K562 (cell line): Measurements from ENCODE around the gene MPV17L2. TPM values are rescaled to one million over a fixed set of nuclear protein-coding genes. Genes with fewer than 3 reads are reported as not detected.

Experiments
- ATAC-seq: fragments of 200-7000 bp; cut with Tn5 transposase; 3 replicates; pipeline ENCODE4 v1.9.1; 2020; ENCODE audit warnings: moderate library complexity
- BruUV-seq: library from RNA; stranded (reverse); fragments of 400-500 nt; replicated peaks from 2 replicates; lab custom pipeline; 2021; lab: Mats Ljungman, UMichigan
- CTCF ChIA-PET: fragments of 300-600 bp; formaldehyde crosslinking; extraction: SDS; loops from one replicate; lab custom pipeline; 2021; ENCODE audit warnings: low intra/inter-chr PET ratio; lab: Yijun Ruan, JAX
- POLR2A ChIA-PET: fragments of 300-600, 350-650 bp; sonication (Branson Sonifier 250); formaldehyde crosslinking; extraction: SDS; loops from one replicate; lab custom pipeline; 2021; ENCODE audit warnings: antibody characterized with exemption, inconsistent platforms; lab: Yijun Ruan, JAX
- DNase-seq, 4 experiments: peaks; one replicate each; pipeline versions ENCODE4 v3.0.0 to v3.0.0-alpha.2; 2011 to 2018; ENCODE audit warnings: low spot score in 3 of 4, mixed read lengths in 3 of 4; ENCODE audit errors: extremely low read depth in 1 of 4
- FAIRE-seq: peaks from 2 replicates; lab custom pipeline; 2011; peaks lifted over from hg19 to GRCh38; lab: Jason Lieb, UNC
- H2AFZ ChIP-seq: 2 replicates; pipeline ENCODE4 v1.6.0; 2011; ENCODE audit warnings: low read depth, low read length, control low read depth, inconsistent platforms
- H3K27ac ChIP-seq: fragments of 200-600 bp; 3 replicates; pipeline ENCODE4 v1.8.0; 2011; ENCODE audit warnings: low read depth, mild to moderate bottlenecking, control low read depth, inconsistent platforms, low read length, moderate library complexity, mixed read lengths; ENCODE audit errors: extremely low read depth
- H3K27me3 ChIP-seq, 2 experiments: fragments of 300-600 bp in 1 of 2; 2 replicates in 1 of 2; 3 replicates in 1 of 2; pipeline versions ENCODE4 v1.6.0 to v1.8.0; 2011; ENCODE audit warnings: inconsistent platforms in 2 of 2, low read length in 2 of 2, mild to moderate bottlenecking in 1 of 2, mixed read lengths in 1 of 2, moderate library complexity in 1 of 2; ENCODE audit not compliant: control insufficient read depth in 2 of 2, insufficient read depth in 2 of 2
- H3K36me3 ChIP-seq: fragments of 300-600 bp; 3 replicates; pipeline ENCODE4 v1.8.0; 2011; ENCODE audit warnings: mild to moderate bottlenecking, low read length, inconsistent platforms; ENCODE audit not compliant: control insufficient read depth, insufficient read depth
- H3K4me1 ChIP-seq, 2 experiments: fragments of 200-600 bp in 1 of 2; replicated peaks in 1 of 2; 2 replicates in 1 of 2; 3 replicates in 1 of 2; pipeline versions ENCODE4 v1.5.1 to v1.8.0; 2011; ENCODE audit warnings: inconsistent platforms in 2 of 2, low read length in 2 of 2, mild to moderate bottlenecking in 1 of 2, mixed read lengths in 1 of 2, moderate library complexity in 1 of 2; ENCODE audit not compliant: control insufficient read depth in 2 of 2, insufficient read depth in 2 of 2
- H3K4me2 ChIP-seq: 2 replicates; pipeline ENCODE4 v1.6.1; 2011; ENCODE audit warnings: low read length, control low read depth, inconsistent platforms, mixed read lengths; ENCODE audit not compliant: insufficient read depth
- H3K4me3 ChIP-seq: fragments of 200-600 bp; sonication (generic), shearing (Covaris generic); 2 replicates; pipeline ENCODE4 v1.5.1; 2016; ENCODE audit warnings: control low read depth, inconsistent platforms
- H3K79me2 ChIP-seq: fragments of 200-600 bp; 3 replicates; pipeline ENCODE4 v1.8.0; 2011; ENCODE audit warnings: low read length, inconsistent platforms; ENCODE audit not compliant: control insufficient read depth, insufficient read depth
- H3K9ac ChIP-seq, 2 experiments: 2 replicates each; pipeline versions ENCODE4 v1.6.0 to v1.6.1; 2011; ENCODE audit warnings: low read depth in 2 of 2, low read length in 2 of 2, control low read depth in 1 of 2, inconsistent platforms in 1 of 2, mild to moderate bottlenecking in 1 of 2, mixed read lengths in 1 of 2; ENCODE audit not compliant: insufficient read depth in 1 of 2
- H3K9me1 ChIP-seq: one replicate; pipeline ENCODE4 v1.6.0; 2011; ENCODE audit warnings: inconsistent platforms, mild to moderate bottlenecking, low read length, moderate library complexity; ENCODE audit not compliant: control insufficient read depth, insufficient read depth
- H3K9me3 ChIP-seq: replicated peaks from 2 replicates; pipeline ENCODE4 v1.5.1; 2011; ENCODE audit warnings: low read depth, low read length, inconsistent platforms; ENCODE audit not compliant: control insufficient read depth, insufficient read depth
- H4K20me1 ChIP-seq: replicated peaks from 2 replicates; pipeline ENCODE4 v1.6.1; 2011; ENCODE audit warnings: low read length, inconsistent platforms, mixed read lengths; ENCODE audit not compliant: control insufficient read depth, insufficient read depth
- HNRNPLL ChIP-seq: fragments of 200-400 bp; formaldehyde crosslinking; IDR thresholded peaks from 2 replicates; pipeline ENCODE4 v1.6.1; 2017; ENCODE audit warnings: low read length, low read depth, mild to moderate bottlenecking; ENCODE audit not compliant: poor library complexity, severe bottlenecking
- MTA3 ChIP-seq: fragments of 450-650 bp; formaldehyde crosslinking; IDR thresholded peaks from 2 replicates; pipeline ENCODE4 v1.6.1; 2017; ENCODE audit warnings: mild to moderate bottlenecking, borderline replicate concordance
- POLR2H ChIP-seq: IDR thresholded peaks from 2 replicates; pipeline ENCODE4 v1.6.1; 2016; ENCODE audit warnings: missing genetic modification characterization, low read depth, mild to moderate bottlenecking, control low read depth, missing compliant biosample characterization, moderate library complexity
- RBFOX2 ChIP-seq: fragments of 200-400 bp; formaldehyde crosslinking; IDR thresholded peaks from 2 replicates; pipeline ENCODE4 v1.6.1; 2017; ENCODE audit warnings: low read depth, mild to moderate bottlenecking, low read length, moderate library complexity
- SMARCE1 ChIP-seq: fragments of 450-650 bp; IDR thresholded peaks from 2 replicates; pipeline ENCODE4 v1.7.1; 2016; ENCODE audit warnings: mild to moderate bottlenecking
- TEAD4 ChIP-seq, 2 experiments: sonication (generic) in 1 of 2; formaldehyde crosslinking in 1 of 2; IDR thresholded peaks; 2 replicates each; pipeline versions ENCODE4 v1.6.1 to v1.8.0; 2012 to 2022; ENCODE audit warnings: borderline replicate concordance in 1 of 2, inconsistent platforms in 1 of 2, low read length in 1 of 2, mild to moderate bottlenecking in 1 of 2, missing genetic modification reagents in 1 of 2
- TFAM ChIP-seq: fragments of 250-450 bp; sonication (Bioruptor Pico); conservative IDR thresholded peaks from 2 replicates; pipeline ENCODE4 v1.5.0; 2021; ENCODE audit warnings: mild to moderate bottlenecking, moderate library complexity
- WGBS: fragments of 100-300 bp; shearing (Covaris generic); methylation state at CpG from one replicate; pipeline ENCODE4 v1.1.6; 2016; ENCODE audit warnings: low coverage, mixed read lengths; ENCODE audit not compliant: insufficient coverage; ENCODE audit errors: missing lambda C conversion rate; 5-methylcytosine and 5-hydroxymethylcytosine counted together
- in situ Hi-C: fragments of 300-500 bp; cut with MboI; formaldehyde crosslinking; loops from 4 replicates; pipeline ENCODE4 v1.15.0; 2018; ENCODE audit warnings: inconsistent platforms, mixed read lengths
- intact Hi-C: fragments of 100-400 bp; cut with micrococcal nuclease; formaldehyde crosslinking; loops from 2 replicates; pipeline ENCODE4 v1.14.2; 2022
- polyA plus RNA-seq, 8 experiments: library from polyadenylated mRNA; depleted of rRNA in 4 of 8; stranded (reverse) in 5 of 8; unstranded in 3 of 8; fragments of >200 nt; fragmentation: Nextera tagmentation in 2 of 8; fragmentation: Illumina TruSeq in 1 of 8; extraction: Ambion mirVana in 2 of 8; extraction: Trizol in 1 of 8; gene quantifications; 2 replicates each; pipeline versions ENCODE4 v1.2.1 to v1.2.3, GENCODE V29; 2011 to 2014; ENCODE audit warnings: inconsistent platforms in 1 of 8, missing spikeins in 1 of 8
- total RNA-seq, 7 experiments: library from RNA; depleted of rRNA in 6 of 7; stranded (reverse); fragments of >200 nt in 6 of 7; fragmentation: Illumina TruSeq in 2 of 7; extraction: Trizol in 2 of 7; gene quantifications; 2 replicates each; pipeline versions ENCODE4 v1.2.1 to v1.2.3, GENCODE V29; 2011 to 2021; ENCODE audit warnings: low replicate concordance in 1 of 7
- TF ChIP-seq, protein P1 (sequence below), 3 experiments: fragments of 200-800 bp in 1 of 3; fragments of 250-450 bp in 1 of 3; fragments of 450-650 bp in 1 of 3; sonication (Bioruptor Pico) in 1 of 3; sonication (Bioruptor generic) in 1 of 3; formaldehyde crosslinking in 1 of 3; IDR thresholded peaks; 2 replicates each; pipeline versions ENCODE4 v1.6.1 to v1.8.0; 2016 to 2022; ENCODE audit warnings: mild to moderate bottlenecking in 2 of 3, missing genetic modification characterization in 2 of 3, missing compliant biosample characterization in 1 of 3, moderate library complexity in 1 of 3
- TF ChIP-seq, protein P2 (sequence below): sonication (generic); formaldehyde crosslinking; IDR thresholded peaks from 2 replicates; pipeline ENCODE4 v1.8.1; 2023; ENCODE audit warnings: mild to moderate bottlenecking, missing genetic modification reagents
- TF ChIP-seq, protein P3 (sequence below): fragments of 450-650 bp; formaldehyde crosslinking; IDR thresholded peaks from 2 replicates; pipeline ENCODE4 v1.4.0; 2020; ENCODE audit warnings: mild to moderate bottlenecking, moderate library complexity

MPV17L2 gene
- total and polyA plus RNA-seq, 9 of the 15 experiments (the other 6 are each of a cell fraction or from before 2014, with no cell fraction given), result 10.6 to 60.2 (median 28.5) TPM

DNA sequence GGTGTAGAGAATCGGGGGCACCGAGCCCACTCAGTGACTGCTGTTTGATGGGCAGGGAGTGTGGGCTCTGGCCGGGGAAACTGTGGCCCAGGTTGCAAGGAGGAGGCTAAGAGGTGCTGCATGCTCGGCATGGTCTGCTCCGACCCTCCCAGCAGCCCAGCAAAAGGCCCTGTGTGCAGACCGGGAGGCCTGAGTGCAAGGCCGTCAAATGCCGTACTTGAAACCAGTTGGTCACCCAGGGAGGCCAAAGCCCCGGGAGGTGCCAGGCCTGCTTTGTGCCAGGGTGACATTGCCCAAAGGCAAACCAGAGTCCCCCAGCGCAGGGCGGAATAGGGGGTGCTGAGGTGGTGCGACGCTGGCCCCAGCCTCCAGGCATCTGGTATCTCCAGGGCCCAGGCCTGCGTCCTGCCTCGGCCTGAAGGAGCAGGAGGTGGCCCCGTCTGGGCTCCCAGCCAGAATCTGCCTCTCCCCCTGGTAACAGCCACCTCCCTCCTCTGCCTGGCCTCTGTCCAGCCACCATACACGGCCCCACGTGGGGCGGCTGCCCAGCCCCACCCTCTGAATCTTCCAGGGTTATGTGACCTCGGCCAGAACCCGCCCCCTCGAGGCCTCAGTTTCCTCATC is 36.1 kb upstream of the MPV17L2 start (continued):
- TF ChIP-seq TEAD4 (IDR thresholded peaks at IDR 0.05; ENCODE audit: low read length), result peak; percentile 77
- no peak for TF ChIP-seq TEAD4 (CRISPR knock-in tag; IDR thresholded peaks at IDR 0.05; ENCODE audit: borderline replicate concordance)
- TF ChIP-seq MTA3, result peak; percentile 79; the same call in 1 of the 2 replicates
- TF ChIP-seq SMARCE1, result peak; percentile 90

GRCh38 chr19:18157465-18158063 is 35.5 kb upstream of the MPV17L2 start:
- no TSS peak for BruUV-seq
- peaks cover 53% of the 10 kb centered on the region; the same call in 2 of the 3 replicates for H3K36me3 ChIP-seq
- H3K79me2 ChIP-seq, result peaks cover 65% of the 10 kb centered on the region
- no peak overlapping the region for H3K4me3 ChIP-seq
- in situ Hi-C loops (no loop called here), intact Hi-C loops (loop anchor here (1.0 to 10.0 kb wide), 3 partner anchors 44 to 213 kb away; no protein-coding TSS in a partner anchor)
- peaks cover 23% of the 10 kb centered on the region for H4K20me1 ChIP-seq
- ChIA-PET POLR2A (interaction anchor here (0.9 to 1.0 kb wide), 2 partner anchors 23 to 34 kb away, joined by 3 read pairs; no protein-coding TSS in a partner anchor), CTCF (interaction anchor here (0.6 to 1.1 kb wide), 3 partner anchors 11 to 95 kb away, joined by 3 to 5 read pairs (median 4); no protein-coding TSS in a partner anchor)
- peak overlapping the region in 1 of 2 experiments; percentile 86; a peak in 2 of 4 replicates for H3K9ac ChIP-seq
- H2AFZ ChIP-seq, result no peak overlapping the region
- H3K9me1 ChIP-seq, result peaks cover 3% of the 10 kb centered on the region
- H3K27ac ChIP-seq, result peak overlapping the region; percentile 25; the same call in 1 of the 3 replicates
- DNase-seq (no peak), ATAC-seq (no peak), FAIRE-seq (no peak)
- 35% methylated on average over 14 of the region's 18 CpGs for WGBS
- H3K4me2 ChIP-seq, result peak overlapping the region; percentile 64
- H3K4me1 ChIP-seq, result peaks cover 42 to 79% of the 10 kb centered on the region in 2 experiments
- H3K27me3 ChIP-seq, result no peaks in the 10 kb centered on the region
- no peaks in the 10 kb centered on the region for H3K9me3 ChIP-seq
- TF ChIP-seq, protein P1, sequence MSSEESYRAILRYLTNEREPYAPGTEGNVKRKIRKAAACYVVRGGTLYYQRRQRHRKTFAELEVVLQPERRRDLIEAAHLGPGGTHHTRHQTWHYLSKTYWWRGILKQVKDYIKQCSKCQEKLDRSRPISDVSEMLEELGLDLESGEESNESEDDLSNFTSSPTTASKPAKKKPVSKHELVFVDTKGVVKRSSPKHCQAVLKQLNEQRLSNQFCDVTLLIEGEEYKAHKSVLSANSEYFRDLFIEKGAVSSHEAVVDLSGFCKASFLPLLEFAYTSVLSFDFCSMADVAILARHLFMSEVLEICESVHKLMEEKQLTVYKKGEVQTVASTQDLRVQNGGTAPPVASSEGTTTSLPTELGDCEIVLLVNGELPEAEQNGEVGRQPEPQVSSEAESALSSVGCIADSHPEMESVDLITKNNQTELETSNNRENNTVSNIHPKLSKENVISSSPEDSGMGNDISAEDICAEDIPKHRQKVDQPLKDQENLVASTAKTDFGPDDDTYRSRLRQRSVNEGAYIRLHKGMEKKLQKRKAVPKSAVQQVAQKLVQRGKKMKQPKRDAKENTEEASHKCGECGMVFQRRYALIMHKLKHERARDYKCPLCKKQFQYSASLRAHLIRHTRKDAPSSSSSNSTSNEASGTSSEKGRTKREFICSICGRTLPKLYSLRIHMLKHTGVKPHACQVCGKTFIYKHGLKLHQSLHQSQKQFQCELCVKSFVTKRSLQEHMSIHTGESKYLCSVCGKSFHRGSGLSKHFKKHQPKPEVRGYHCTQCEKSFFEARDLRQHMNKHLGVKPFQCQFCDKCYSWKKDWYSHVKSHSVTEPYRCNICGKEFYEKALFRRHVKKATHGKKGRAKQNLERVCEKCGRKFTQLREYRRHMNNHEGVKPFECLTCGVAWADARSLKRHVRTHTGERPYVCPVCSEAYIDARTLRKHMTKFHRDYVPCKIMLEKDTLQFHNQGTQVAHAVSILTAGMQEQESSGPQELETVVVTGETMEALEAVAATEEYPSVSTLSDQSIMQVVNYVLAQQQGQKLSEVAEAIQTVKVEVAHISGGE (CRISPR knock-in tag; IDR thresholded peaks at IDR 0.05), result 0 out of 6 replicates have a peak, but pooled peaks of 1 of the 3 experiments have one; percentile 10
- TF ChIP-seq TFAM (CRISPR knock-in tag) (no peak), POLR2H (no peak), RBFOX2 (peak; percentile 49; the same call in 1 of the 2 replicates), HNRNPLL (peak; percentile 12)
- TF ChIP-seq, protein P2, sequence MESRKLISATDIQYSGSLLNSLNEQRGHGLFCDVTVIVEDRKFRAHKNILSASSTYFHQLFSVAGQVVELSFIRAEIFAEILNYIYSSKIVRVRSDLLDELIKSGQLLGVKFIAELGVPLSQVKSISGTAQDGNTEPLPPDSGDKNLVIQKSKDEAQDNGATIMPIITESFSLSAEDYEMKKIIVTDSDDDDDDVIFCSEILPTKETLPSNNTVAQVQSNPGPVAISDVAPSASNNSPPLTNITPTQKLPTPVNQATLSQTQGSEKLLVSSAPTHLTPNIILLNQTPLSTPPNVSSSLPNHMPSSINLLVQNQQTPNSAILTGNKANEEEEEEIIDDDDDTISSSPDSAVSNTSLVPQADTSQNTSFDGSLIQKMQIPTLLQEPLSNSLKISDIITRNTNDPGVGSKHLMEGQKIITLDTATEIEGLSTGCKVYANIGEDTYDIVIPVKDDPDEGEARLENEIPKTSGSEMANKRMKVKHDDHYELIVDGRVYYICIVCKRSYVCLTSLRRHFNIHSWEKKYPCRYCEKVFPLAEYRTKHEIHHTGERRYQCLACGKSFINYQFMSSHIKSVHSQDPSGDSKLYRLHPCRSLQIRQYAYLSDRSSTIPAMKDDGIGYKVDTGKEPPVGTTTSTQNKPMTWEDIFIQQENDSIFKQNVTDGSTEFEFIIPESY (CRISPR knock-in tag), result peak; percentile 83
- TF ChIP-seq, protein P3, sequence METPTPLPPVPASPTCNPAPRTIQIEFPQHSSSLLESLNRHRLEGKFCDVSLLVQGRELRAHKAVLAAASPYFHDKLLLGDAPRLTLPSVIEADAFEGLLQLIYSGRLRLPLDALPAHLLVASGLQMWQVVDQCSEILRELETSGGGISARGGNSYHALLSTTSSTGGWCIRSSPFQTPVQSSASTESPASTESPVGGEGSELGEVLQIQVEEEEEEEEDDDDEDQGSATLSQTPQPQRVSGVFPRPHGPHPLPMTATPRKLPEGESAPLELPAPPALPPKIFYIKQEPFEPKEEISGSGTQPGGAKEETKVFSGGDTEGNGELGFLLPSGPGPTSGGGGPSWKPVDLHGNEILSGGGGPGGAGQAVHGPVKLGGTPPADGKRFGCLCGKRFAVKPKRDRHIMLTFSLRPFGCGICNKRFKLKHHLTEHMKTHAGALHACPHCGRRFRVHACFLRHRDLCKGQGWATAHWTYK (CRISPR knock-in tag), result 0 out of 2 replicates have a peak, but pooled peaks have one; percentile 13
